Tibial nerve (tissue), 4 donors: ENCODE data around the gene MAT1A.
"Not testable (repeated sequence)": the region's sequence is repeated elsewhere in the genome, so short reads cannot be mapped to it uniquely, and the experiment has no call there.

Experiments
- EP300 ChIP-seq, 2 donors: sonication (generic); formaldehyde crosslinking; IDR thresholded peaks; one replicate each; pipeline ENCODE4 v1.6.1; 2017; ENCODE audit warnings: antibody characterized with exemption in 2 of 2, mild to moderate bottlenecking in 1 of 2
- POLR2A ChIP-seq, 2 donors: fragments of 450-650 bp; IDR thresholded peaks; one replicate each; pipeline ENCODE4 v1.6.1; 2017; ENCODE audit warnings: antibody characterized with exemption in 2 of 2, mild to moderate bottlenecking in 2 of 2, moderate library complexity in 2 of 2
- TF ChIP-seq, protein P1 (sequence below), 5 experiments: fragments of 200-600 bp in 3 of 5; fragments of 450-650 bp in 2 of 5; sonication (generic) in 3 of 5; IDR thresholded peaks; one replicate each; pipeline ENCODE4 v1.5.1; 2016 to 2019; ENCODE audit warnings: antibody characterized with exemption in 5 of 5, mild to moderate bottlenecking in 3 of 5, moderate library complexity in 2 of 5

DNA sequence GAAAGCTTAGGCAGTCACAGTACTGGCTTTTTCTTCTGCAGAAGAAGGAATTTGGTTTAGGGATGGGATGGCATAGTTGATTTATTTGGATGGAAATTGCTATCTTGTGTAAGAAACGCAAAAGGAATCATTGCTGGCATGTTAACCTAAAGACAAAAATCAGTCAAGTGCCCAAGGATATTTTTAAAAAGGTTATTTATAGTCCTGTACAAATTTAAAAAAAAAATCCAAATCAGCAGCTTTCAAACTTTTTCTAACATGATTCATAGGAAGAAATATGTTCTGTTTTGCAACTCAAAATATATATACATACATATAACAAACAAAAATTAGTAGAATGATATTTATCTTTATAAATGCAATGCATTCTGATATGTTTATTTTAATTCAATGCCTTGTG is 55.6 kb downstream of the MAT1A start:
- TF ChIP-seq, protein P1, sequence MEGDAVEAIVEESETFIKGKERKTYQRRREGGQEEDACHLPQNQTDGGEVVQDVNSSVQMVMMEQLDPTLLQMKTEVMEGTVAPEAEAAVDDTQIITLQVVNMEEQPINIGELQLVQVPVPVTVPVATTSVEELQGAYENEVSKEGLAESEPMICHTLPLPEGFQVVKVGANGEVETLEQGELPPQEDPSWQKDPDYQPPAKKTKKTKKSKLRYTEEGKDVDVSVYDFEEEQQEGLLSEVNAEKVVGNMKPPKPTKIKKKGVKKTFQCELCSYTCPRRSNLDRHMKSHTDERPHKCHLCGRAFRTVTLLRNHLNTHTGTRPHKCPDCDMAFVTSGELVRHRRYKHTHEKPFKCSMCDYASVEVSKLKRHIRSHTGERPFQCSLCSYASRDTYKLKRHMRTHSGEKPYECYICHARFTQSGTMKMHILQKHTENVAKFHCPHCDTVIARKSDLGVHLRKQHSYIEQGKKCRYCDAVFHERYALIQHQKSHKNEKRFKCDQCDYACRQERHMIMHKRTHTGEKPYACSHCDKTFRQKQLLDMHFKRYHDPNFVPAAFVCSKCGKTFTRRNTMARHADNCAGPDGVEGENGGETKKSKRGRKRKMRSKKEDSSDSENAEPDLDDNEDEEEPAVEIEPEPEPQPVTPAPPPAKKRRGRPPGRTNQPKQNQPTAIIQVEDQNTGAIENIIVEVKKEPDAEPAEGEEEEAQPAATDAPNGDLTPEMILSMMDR (IDR thresholded peaks at IDR 0.05): not testable (repeated sequence)
- not testable (repeated sequence) for TF ChIP-seq POLR2A, EP300 (IDR thresholded peaks at IDR 0.05)
